Activated T-cell treated with anti-CD3 and anti-CD28 coated beads for 24 hours (primary cell): ENCODE data around the gene BORCS6.

Experiments used
- DNase-seq: peaks from one replicate; pipeline ENCODE4 v3.0.0-alpha.2; 2020; ENCODE audit warnings: low read depth

BORCS6 gene

DNA sequence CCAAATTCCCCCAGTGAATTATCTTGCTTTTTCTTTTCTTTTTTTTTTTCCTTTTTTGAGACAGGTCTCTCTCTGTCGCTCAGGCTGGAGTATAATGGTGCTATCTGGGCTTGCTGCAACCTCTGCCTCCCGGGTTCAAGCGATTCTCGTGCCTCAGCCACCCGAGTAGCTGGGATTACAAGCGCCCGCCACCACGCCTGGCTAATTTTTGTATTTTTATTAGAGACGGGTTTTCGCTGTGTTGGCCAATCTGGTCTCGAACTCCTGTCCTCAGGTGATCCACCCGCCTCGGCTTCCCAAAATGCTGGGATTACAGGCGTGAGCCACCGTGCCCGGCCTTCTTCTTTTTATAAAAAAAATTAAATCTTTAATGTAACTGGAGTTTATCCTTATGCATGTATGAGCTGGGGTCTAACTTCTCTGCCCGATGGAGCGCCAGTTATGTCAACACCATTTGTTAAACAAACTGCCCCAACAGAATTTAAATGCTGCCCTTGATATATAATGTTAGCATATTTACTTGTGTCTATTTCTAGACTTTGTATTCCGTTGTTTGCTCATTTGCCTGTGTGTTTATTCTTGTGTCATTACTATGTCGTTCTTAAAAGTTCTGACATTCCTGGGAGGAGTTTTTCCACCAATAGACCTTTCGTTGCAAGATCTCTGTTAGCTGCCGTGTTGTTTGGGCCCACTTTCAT lies 20.9 kb upstream of the BORCS6 start:
- DNase-seq: no peak

DNA sequence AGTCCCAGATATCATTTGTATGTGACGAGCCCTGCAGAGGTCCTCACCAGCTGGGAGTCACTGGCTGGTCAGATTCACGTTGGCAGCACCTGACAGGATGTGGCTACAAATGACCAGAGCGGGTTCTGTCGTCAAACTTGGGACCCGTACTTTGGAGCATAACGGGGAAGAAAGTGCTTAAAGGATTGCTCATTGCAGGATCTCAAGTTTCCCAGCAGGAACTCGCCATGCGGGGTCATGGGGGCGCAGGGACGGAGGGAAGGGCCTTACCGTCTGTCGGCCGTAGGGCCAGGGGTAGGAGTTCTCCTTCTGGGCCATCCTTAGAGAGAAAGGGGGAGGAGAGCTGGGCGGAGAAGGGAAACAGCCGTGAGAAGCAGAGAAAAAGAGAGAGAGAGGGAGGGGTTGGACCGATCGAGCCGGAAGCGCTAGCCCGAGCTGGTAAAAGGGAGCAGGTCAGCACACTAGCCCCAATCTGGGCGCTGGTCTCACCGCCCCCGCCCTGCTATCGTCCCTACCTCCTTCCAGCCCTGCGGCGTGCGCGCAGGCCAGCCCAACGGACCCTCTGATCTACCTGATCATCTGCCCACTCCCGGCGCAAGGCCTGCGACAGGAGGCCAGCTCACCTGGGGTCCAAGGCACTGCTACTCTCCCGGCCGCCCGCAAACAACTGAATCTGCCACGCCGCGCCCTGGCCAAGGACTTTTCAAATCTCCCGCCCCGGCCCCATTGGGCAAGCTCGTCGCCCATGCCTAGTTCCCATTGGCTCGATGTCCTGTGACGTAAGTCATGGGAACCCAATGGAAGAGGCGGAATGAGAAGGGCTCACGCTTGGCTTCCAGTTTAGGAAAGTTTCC lies 20.2 kb upstream of the BORCS6 start, which contains the start of gene AURKB:
AURKB (minus strand) TSS at position 669 of the 854 bp plus-strand sequence; CDS start at position 318, 351 bp downstream.
- DNase-seq: peak; percentile 89

DNA sequence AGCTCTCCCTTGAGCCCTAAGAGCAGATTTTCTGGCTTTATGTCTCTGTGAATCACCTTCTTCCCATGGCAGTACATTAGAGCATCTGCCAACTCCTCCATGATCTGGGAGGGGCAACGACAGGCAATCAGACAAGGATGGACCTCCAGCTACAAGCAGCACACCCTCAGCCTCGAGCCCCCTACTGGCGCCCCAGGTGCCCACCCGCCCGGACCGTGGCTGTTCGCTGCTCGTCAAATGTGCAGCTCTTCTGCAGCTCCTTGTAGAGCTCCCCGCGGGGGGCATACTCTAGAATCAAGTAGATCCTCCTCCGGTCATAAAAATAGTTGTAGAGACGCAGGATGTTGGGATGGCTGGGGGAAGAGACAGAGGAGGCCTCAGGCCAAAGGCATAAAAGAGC lies 16.6 kb upstream of the BORCS6 start:
- no peak for DNase-seq

DNA sequence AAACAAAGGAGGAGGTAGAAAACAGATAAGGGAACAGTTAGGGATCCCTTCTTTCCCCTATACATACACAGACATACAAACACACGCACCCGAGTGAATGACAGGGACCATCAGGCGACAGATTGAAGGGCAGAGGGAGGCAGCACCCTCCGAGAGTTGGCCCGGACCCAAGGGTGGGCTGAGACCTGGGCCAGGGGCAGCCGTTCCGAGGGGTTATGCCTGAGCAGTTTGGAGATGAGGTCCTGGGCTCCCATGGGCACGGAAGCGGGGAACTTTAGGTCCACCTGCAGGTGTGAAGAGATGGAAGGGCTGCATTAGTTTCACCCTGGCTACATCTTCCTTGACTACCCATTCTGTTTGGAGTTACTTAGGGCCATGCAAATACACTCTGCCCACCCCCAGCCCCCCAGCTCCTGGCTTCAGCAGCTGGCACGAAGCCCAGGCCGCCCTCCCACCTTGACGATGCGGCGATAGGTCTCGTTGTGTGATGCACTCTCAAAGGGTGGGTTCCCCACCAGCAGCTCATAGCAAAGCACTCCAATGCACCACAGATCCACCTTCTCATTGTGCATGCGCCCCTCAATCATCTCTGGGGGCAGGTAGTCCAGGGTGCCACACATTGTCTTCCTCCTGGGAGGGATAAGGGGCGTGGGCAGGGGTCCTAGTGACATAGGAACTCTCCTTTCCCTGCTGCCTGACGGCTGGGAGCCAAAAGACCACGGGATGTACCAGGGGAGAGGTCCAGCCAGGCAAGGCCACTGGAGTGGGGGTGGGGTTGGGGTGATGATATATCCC lies 15.0 kb upstream of the BORCS6 start:
- DNase-seq: no peak

DNA sequence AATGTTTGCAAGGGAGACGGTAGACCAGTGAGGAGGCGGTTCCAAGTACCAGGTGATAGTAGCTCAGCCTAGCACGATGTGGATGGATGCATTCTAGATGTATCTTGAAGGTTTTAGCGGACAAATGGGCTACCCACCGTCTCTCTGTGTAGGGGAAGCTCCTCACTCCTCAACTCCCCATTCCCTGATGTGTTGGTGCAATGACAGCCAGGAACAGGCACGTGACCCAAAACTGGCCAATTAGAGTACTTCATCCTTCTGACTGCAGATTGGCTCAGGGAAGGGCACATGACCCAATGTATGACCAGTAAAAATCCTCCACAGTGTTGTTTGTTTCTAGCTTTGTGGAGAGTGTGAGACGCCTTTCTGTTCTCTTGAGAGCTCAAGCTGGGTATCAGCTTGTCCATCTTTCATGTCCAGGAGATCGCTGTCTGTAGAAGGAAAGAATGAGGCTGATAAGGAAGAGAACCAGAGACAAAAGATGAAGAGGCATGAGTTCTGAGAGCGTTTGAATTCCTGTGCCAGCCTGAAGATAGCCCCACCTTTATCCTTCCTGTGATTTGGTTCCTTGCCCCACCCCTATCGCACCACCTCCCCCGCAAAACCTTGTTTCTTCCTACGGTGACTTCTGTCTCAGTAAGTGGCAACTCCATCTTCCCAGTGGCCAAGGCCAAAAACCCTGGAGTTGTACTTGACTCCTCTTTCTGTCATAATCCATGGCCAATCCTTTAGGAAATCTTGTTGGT lies 2.3 kb upstream of the BORCS6 start:
- DNase-seq: no peak

DNA sequence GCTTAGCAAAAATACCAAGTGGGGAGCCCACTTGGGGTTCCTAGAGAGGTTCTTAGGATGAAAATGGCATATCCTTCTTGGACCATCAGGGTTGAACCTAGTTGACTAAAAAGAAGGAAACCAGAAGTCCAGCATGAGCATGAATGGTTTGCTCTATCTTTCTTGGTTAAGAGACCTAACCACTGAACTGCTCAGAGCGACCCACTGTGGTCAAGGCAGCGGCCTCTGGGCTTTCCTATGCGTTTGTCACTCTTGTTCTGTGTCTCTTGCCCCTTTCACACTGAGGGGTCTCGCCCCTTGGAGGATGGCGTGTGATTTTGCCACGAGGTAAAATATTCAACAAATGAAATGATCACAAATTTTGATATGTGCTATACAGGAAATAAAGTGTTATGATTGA lies 526 bp upstream of the BORCS6 start:
- DNase-seq: no peak

DNA sequence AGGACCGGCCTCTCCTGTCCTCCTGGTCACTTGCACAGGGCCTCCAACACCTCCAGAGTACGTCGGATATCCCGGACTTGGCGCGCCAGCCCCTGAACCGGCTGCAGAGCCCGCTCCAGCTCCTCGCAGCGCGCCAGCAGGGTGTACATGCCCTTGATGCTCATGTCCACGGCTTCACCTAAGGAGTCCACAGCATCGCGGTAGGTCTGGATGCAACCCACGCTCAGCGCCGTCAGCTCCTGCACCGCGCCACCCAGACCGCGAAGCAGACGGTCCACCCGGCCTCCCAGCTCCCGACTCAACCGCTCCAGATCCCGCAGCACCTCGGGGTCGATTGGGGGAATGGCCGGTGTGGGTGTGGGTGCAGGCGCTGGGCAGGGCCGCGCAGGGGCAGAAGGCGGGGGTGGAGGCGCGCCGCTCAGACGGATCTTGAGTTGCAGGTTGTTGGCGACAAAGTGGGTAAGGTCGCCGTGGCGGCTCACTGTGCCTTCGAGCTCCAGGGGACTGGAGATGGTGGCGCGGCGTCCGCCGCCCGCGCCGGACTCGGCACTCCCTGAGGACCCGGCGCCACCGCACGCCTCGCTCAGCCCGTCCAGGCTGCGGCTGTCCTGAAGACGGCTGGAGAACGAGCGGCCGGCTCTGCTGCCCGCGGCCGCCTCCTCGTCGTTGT lies 804 bp downstream of the BORCS6 start:
- DNase-seq: no peak

DNA sequence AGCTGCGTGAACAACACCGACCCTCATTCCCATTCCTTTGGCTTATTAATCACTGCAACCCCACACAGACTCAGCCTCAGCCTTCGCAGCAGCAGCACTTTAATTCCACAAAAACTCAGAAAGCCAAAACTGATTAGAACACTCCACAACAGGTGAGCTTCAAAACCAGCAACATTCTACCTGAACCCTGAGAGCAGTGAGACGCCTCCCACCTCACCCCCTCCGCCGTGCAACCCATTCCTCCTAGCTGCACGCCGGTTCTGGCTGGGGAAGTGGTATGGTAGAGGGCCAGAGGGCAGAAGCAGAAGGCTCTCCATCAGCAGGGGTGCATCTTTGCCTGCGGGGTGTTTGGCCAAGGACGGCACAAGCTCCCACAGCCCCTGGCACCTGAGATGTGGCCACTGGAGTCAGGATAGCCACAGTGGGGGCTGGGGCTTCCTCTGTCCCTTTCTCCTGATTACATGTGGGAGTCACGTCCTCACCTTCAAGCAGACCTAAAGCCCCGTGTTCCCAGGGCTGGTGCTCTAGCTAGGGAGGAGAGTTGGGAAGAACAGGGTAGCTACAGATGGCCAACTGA lies 1.6 kb downstream of the BORCS6 start:
- no peak for DNase-seq

DNA sequence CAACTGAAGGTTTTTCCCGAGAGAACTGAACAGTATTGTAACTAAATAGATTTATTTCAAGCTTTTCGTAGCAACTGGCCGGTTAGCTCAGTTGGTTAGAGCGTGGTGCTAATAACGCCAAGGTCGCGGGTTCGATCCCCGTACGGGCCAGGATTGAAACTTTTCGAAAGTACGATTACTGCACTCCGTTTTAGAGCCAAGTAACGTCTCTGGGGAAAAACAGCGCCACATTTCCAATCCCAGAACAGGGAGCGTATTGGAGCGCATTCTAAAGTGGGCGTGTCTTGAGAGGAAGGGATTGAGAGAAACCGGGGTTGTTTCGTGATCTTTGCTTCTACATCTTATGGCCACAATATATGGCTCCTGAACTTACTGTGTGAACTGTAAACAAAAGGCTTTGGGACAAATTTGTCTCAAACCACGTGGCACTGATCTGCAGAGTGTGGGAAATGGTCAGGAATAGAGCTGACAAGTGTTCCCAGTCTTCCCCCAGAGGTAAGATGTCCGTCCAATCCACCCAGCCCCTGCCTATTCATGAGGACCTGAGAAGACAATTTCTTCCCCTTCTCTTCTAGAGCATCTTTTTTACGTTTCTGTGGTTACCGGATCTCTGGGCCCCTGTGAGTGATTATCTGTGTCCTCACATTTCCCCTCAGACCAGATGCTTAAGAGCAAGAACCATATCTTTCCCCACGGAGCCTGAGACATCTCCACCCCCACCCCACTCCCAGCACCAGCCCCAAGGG lies 2.3 kb downstream of the BORCS6 start:
- peak; percentile 91 for DNase-seq

DNA sequence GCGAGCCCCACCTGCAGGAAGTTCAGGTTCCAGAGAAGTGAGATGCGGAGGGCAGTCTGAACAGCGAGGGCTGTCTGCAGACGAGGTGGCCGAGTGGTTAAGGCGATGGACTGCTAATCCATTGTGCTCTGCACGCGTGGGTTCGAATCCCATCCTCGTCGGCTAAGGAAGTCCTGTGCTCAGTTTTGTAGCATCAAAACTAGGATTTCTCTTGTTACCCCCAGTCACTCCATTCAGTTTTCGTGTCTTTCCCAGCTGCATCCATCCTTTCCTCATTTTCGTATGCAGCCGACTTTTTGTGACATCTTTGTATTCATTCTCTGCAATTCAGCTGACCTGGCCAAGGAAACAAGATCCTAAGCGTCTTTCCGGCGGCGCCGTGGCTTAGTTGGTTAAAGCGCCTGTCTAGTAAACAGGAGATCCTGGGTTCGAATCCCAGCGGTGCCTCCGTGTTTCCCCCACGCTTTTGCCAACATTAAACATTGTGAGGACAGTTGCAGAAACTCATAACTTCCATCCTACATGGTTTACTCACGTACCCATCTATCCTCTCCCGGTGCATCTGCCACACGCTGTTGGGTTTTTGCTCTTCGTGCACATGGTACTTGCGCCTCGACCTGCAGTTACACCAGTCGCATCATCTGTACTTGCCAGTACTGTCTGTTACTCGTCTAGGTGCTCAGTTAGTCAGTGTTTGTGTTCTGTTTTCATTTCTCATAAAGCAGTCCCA lies 3.0 kb downstream of the BORCS6 start:
- DNase-seq: peak; percentile 97

DNA sequence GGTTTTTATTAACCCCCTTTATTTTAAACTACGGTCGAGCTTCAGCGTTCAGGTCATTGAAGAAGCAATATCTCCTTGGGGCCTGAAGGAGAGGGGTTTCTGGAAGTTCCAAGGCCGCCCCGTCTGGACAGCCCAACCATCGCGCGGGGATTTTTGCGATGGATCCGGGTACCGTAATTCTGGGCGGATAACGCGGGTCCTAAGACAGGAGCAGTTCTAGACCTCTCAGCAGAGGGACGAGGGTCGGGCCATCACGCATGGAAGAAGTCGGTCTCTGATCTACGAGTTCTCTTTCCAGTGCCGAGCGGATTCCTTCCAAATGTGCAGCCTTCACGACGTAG lies 3.6 kb downstream of the BORCS6 start:
- DNase-seq: no peak

DNA sequence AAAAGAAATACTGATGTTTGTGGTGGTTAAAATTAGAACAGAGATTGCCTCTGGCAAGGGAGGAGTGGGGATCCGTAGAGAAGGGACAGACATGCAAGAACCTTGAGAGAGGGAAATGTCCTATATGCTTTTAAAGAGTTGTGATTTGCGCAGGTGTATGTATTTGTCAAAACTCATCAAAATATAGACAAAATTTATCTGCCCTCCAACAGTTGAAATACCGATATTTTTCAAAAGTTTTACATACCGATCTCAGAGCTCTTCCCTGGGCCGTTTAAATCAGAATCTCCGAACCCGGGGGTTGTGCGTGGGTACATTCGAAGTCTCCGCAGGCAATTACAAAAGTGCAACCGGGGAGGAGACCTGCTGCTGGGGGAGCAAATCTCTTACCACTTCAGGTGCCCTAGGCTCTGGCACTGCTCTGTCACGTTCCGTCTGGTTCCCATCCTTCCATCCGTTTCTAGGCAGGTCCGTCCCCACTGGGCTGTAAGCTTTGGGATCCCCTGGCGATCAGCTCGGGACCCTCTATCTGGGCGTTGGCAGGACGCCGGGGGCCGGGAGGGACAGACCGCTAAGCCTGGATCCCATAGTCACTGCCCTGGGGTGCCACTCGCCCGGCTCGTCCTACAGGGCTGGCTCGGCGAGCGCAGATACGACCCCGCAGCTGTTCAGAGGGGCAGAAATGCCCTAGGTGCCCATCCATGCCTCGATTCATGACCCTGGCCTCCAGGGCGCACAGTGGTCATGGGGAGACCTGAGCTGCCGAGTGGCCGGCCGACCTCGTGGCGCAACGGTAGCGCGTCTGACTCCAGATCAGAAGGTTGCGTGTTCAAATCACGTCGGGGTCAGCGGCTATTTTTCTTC lies 4.2 kb downstream of the BORCS6 start:
- peak; percentile 91 for DNase-seq

DNA sequence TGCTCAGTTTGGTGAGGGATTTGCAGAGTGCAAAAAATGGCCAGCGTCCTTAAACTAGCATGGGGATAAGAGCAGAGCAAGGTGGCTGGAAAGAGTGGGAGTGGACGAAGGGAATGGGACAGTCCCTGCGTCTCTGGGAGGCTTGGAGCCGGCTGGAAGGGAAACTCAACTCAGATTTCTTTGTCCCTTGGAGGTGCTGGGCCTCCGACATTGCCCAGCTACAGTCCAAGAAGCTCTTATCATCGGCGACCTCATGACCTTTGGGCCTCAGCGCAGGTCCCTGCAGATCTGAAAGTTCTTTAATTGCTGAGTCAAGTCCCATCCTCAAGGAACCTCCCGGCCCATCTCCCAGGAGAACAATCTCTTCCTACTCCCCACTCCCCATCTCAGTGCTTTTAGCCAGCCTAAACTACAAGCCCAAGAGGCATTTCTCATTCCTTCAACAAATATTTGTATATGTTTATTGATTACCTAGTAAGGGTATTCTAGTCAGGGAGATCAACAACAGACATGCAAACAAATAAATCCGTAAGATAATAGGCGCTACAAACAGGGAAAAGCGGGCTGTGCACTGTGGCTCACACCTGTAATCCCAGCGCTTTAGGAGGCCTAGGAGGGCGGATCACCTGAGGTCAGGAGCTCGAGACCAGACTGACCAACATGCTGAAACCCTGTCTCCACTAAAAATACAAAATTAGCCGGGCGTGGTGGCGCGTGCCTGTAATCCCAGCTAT lies 12.8 kb downstream of the BORCS6 start:
- no peak for DNase-seq

DNA sequence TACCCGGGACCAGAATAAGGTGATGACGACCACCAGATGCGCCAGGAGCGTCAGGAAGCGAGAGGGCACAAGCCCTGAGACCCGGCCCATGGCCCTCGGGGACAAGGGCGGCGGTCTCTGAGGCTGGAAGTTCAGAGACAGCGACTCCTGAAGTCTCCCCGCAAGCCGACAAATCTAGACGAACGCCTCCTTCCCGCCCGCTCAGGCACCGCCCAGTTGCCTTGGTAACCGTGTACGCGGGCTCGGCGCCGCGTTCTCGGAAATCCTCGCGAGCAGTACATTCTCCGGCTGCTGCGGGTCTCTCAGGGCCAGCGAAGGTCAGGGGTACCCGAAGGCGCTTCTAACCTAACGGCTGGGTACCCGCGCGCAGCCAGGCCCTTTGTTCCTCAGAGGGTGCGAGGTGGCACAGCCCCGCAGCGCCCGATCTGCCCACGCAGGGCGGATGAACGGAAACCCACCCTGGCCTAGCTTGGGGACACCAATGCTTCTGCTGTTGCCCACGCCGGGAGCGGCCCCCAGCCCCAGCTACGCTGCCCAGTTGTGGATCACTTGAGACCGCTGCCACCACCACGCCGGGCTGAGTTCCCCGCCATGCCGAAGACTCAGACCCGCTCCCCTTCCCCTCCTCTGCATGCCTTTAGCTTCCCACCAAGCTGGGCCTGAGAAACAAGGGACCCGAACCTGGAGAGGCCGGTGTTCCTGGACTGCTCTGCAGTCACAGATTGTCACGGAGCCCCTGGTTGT lies 13.6 kb downstream of the BORCS6 start, which contains the start of gene TMEM107:
TMEM107 (minus strand) TSS at position 184 of the 744 bp plus-strand sequence; CDS start at position 90, 94 bp downstream.
- DNase-seq: peak; percentile 83

DNA sequence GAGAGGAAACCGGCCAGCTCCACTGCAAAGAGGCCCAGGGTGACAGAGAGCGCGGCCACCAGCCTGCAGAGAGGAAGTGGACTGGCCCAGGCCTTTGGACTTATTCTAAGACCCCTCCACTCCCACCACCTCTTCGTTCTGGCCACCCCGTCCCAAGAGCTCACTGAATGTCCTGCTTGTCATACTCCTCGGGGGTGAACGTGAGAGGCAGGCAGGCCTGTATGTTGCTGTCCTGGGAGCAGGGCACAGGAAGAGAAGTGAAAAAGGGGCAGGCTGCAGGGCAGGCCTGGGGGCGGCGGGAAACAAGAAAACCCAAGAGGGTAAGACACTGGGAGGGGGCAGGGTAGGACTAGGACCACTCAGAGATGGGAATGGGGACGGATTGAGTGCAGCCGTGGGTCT lies 14.2 kb downstream of the BORCS6 start:
- DNase-seq: no peak

DNA sequence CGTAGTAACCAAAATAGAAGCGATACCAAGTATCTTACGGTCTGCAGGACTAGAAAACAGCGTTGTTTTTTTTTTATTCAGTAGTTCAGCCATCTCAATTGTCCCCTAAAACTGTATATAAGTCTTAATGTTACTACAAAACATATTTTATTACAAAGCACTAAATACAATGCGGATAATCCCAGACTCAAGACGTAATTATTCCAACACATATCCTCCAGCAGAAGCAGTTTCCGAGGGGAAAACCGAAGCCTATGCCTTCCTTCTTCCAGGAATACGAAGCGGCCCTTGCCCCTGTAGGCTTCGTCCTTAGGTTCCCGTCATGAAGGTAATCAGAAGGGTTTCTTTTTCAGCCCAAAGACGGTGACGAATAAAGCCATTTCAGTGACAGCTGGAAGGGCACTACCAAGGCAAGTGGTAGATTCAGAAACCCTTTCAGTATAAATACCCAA lies 16.1 kb downstream of the BORCS6 start:
- DNase-seq: no peak
